ENCODE data around the gene PTPRZ1.

GRCh38 chr7:121832347-121832746, 40.6 kb upstream of the PTPRZ1 start:
- TF ChIP-seq CTCF (IDR thresholded peaks at IDR 0.05) (no peak), EP300 (IDR thresholded peaks at IDR 0.05) (no peak)
